NCI-H345 (cell line): ENCODE data around the gene MRPS17.
A peak's percentile ranks its signal among the peaks of the same experiment; 100 is the strongest.

Experiments used
- DNase-seq: peaks from one replicate; lab custom pipeline; 2025; lab: John Stamatoyannopoulos, UW

The MRPS17 gene

GRCh38 chr7:55970978-55971377 lies 19.3 kb downstream of the MRPS17 start:
- peak; percentile 91 for DNase-seq

- DNase-seq: no peak
Observed at GRCh38 chr7:55973747-55974250, 22.1 kb downstream of the MRPS17 start.

DNA sequence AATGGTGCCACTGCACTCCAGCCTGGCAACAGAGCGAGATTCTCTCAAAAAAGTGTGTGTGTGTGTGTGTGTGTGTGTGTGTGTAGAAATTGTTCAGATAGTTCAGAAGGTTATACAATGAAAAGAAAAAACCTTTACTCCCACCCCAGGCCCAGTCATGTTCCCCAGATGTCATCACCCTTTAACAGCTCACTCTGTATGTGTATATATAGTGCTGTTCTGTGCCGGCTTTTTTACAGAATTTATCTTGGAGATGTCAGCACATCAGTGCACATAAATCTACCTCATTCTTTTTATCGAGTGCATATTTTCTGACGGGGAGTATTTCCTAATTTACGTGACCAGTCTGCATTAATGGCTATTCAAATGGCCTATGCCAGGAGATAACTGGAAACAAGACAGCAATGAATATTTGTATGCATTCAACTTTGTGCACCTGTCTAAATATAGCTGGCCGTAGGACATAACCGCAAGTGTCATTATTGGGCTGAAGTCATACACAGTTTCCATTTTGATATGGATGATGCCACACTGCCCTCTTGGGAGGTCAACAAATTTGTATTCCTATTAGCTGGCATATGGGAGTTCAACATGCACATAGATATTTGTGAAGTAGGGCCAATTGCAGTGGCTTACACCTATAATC lies 24.4 kb downstream of the MRPS17 start:
- peak; percentile 34 for DNase-seq

DNA sequence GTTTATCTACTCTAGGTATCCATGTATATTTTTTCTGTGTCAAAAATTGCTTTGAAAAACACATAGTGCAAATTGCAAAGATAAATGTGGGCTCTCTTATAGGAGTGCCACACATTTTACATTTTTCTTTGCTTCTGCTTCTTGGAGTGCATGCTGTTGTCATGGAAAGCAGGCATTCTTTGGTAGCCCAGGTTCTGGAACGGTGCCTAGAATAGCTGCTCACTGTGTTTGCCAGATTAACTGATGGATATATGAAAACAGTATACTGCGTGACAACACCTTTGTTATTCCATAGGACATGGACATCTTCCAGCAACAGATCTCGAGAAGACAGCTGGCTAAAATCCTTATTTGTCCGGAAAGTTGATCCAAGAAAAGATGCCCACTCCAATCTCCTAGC lies 26.2 kb downstream of the MRPS17 start:
- DNase-seq: peak; percentile 83

DNA sequence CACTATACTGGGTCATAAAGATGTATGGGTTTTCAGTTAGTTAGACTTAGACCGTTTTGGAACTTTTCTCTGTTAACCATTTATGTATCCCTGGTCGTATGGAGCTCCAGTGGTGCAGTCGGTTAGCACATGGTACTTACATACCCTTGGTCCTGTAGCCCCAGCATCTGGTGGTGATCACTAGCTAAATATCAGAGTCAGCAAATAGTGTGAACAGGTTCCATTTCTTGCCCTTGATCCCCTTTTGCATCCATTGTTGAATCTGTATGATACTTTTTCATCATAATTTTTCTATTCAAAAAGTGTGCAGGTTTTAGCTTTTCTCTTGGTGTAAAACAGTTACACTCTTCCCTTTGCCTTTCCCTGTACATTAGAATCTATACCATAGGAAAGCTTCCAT lies 28.6 kb downstream of the MRPS17 start:
- no peak for DNase-seq

DNA sequence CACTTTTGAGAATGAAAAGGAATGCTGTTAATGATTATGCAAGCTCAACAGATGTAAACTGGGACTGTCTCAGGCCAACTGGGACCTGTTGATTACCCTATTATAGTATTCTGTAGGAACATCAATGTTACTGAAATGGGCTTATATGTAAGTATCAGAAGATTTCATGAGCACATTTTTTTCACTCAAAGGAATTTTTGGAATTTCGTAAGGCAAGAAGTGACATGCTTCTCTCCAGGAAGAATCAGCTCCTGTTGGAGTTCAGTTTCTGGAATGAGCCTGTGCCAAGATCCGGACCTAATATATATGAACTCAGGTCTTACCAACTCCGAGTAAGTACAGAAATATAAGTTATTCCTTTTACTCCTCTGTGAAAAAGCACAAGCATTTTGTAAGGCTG lies 31.9 kb downstream of the MRPS17 start:
- DNase-seq: no peak

GRCh38 chr7:55992346-55992745 lies 40.7 kb downstream of the MRPS17 start:
- DNase-seq: no peak

GRCh38 chr7:55996856-55997500 lies 45.3 kb downstream of the MRPS17 start:
- DNase-seq: no peak

DNA sequence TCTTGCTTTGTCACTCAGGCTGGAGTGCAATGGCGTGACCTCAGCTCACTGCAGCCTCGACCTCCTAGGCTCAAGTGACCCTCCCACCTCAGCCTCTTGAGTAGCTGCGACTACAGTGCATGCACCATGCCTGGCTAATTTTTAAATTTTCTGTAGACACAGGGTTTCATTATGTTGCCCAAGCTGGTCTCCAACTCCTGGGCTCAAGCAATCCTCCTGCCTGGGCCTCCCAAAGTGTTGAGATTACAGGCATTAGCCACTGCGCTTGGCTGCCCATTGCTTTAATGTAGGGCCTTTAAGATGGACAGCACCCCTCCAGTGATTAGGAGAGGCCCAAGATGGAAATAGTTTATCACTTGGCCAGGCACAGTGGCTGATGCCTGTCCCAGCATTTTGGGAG lies 52.1 kb downstream of the MRPS17 start:
- DNase-seq: no peak
